Retinal pigment epithelial cell (primary cell): ENCODE measurements around the gene PRKN.

ENCODE experiments used
- DNase-seq: peaks from one replicate; pipeline ENCODE4 v3.0.0-alpha.2; 2010; ENCODE audit warnings: low read depth
- H3K4me3 ChIP-seq: 2 replicates; pipeline ENCODE4 v1.5.1; 2011; ENCODE audit warnings: mild to moderate bottlenecking, low read length, control low read depth, moderate library complexity
- CTCF ChIP-seq: conservative IDR thresholded peaks from 2 replicates; pipeline ENCODE4 v1.5.1; 2011; ENCODE audit warnings: low read depth, low read length, control low read depth, inconsistent platforms

PRKN gene

GRCh38 chr6:161792851-161793493 is 934.6 kb downstream of the PRKN start:
- DNase-seq, result no peak
- TF ChIP-seq CTCF, result peak; percentile 11
- H3K4me3 ChIP-seq, result no peak overlapping the region

DNA sequence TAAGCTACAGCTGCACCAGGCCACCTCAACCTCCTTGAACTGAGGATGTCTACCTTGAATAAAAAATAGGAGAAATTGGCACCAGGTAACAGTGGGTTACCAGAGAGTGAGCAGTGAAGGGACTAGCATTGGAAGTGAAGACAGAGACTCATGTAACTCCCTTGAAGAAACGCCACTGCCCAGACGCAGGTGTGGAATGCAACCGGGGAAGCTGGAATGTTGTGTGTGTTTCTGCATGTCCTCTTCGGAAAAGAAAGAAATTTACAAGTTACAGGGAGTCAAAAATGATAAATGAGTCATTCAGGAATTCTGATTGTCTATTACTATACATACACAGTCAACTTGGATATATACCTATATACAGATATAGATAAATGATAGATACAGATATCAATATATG is 939.0 kb downstream of the PRKN start:
- no peak for DNase-seq
- H3K4me3 ChIP-seq, result no peak overlapping the region
- TF ChIP-seq CTCF, result no peak

DNA sequence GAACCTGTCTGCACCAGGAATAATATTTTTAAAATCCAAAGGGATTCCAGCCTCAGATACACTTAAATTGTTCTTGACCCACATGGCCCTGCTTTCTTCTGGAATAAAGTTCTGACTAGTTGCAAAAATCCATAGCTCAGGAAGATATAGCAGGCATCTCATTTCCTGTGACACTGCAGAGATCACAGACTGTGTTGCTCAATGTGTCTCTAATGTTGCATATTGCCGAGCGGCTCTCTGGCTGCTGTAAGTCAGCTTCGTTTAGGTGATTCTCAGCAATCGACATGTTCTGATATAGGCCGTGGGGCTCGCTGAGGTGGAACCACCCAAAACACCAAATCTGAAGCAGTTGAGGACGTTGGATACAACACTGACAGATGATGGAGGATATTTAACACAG is 955.4 kb downstream of the PRKN start:
- no peak for TF ChIP-seq CTCF
- no peak for DNase-seq
- H3K4me3 ChIP-seq, result no peak overlapping the region

GRCh38 chr6:161761966-161762365 is 965.6 kb downstream of the PRKN start:
- H3K4me3 ChIP-seq, result no peak overlapping the region
- TF ChIP-seq CTCF, result no peak
- no peak for DNase-seq

DNA sequence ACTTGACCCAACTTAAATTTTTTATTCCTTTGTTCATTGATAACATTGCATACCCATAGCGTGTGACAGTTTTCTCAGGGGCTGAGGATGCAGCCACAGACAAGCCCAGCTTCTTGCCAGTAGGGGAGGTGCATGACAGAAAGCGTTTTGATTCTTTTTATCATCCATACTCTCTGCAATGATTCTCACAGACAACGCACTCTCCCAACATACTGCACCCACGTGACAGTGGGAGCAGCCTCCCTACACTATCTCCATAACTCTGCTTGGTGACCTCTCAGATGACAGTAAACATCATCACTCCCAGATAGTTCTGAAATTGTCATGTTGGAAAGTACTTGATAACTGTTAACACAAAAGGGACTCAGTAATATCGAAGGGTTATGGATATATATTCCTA is 972.5 kb downstream of the PRKN start:
- no peak overlapping the region for H3K4me3 ChIP-seq
- DNase-seq, result no peak
- TF ChIP-seq CTCF, result no peak

DNA sequence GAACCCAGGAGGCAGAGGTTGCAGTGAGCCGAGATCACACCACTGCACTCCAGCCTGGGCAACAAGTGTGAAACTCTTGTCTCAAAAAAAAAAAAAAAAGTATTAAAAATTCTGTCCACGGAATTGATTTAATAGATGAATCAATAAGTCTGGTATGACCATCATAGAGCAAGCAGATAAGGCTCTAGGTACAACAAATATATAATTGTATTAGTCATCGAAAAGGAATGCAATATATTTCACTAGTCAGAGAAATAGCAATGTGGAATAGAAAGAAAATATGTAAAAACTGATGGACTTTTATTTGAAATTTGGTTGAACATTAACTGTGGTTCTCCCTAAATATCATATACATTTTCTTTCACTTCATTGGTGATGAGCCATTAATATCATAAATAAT is 976.9 kb downstream of the PRKN start:
- no peak for TF ChIP-seq CTCF
- no peak overlapping the region for H3K4me3 ChIP-seq
- no peak for DNase-seq

DNA sequence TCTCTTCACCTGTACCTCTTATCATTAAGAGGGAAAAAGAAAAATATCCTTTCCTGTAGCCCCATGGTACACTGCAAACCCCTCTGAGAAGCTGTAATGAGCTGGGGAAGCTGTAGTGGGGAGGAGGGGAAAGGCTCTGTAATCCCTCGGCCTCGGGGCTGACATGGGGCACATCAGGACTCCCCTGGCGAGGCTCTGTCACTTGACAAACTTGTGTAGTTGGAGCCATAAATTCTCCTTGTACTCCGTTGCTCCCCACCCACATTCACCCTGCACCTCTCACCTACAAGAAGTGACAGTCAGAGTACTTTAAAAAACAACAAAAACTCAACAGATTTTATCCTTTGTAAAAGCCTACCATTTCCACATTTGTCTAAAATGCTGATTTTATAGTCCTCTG is 978.0 kb downstream of the PRKN start:
- no peak for TF ChIP-seq CTCF
- H3K4me3 ChIP-seq, result no peak overlapping the region
- no peak for DNase-seq
